Glomerular visceral epithelial cell (primary cell): Measurements from ENCODE around the gene DCST1.
A peak's percentile ranks its signal among the peaks of the same experiment; 100 is the strongest.

Source experiments
- DNase-seq: peaks from one replicate; pipeline ENCODE4 v3.0.0-alpha.2; 2016; ENCODE audit errors: extremely low spot score

The DCST1 gene

GRCh38 chr1:155001675-155002463 is 31.8 kb upstream of the DCST1 start:
- peak; percentile 100 for DNase-seq

DNA sequence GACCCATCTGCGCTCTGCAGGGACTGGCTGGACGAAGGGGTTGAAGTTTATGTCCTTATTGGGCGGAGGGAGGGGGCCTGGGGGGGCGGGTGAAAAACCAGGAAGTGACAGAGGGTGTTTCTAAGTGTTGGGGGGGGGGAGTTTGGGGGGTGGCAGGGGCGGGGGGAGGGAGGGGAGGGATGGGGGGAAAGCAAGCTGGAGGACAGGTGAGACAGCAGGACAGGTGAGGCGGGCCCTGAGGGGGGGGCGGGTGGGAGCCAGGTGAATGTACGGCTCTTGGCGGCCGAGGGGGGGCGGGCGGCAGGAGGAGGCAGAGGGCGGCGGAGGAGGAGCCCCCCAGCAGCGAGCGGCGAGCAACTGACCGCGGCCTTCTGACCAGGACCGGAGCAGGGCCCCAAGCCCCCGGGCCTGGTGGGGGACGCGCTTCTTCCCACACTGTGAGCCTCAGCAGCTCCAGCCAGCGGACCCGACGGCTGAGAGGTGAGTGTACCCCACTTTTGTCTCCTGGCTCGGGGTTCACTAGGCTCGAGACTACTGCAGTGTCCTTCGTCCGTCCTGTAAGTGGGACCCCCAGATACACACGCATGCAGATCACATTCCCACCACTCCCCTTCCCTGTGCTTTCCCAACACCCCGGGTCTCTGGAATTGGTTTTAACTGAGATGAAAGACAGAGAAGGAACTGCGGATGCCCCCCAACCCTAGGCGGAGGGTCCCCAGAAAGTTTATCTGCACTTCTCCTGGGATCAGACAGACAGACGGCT is 31.0 kb upstream of the DCST1 start, which contains the start of gene ZBTB7B:
Gene ZBTB7B (plus strand): TSS at position 339 of the 763 bp plus-strand sequence. CDS start 11,859 bp downstream, outside the sequence.
- DNase-seq: peak; percentile 56

DNA sequence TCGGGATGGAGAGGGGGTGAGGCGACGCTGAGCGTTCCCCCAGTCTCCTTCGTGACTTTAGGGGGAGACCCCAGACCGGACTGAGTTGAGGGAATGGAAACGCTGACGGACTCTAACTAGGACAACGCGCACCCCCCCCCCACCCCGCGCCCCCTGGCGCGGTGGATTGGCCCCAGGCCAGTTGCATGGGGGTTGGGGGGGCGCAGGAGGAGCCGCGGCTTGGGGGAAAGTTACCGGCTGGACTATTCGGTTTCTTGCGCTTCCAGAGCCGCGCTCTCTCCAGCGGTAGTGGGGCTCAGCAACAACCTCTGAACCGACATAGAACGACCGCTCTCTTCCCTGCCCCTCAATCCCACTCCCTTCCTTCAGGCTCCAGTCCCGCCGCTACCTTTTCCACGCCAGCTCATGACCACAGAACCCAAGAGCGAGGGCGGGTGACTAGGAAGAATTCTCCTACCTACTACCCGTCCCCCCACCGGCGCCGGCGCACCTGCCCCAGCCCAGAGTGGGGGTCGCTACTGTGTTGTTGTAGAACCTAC is 30.3 kb upstream of the DCST1 start:
- DNase-seq: peak; percentile 37

- DNase-seq: peak; percentile 81
These were observed 29.8 kb upstream of the DCST1 start for GRCh38 chr1:155003766-155004351.

GRCh38 chr1:155004352-155005075 is 29.1 kb upstream of the DCST1 start:
- DNase-seq: no peak

DNA sequence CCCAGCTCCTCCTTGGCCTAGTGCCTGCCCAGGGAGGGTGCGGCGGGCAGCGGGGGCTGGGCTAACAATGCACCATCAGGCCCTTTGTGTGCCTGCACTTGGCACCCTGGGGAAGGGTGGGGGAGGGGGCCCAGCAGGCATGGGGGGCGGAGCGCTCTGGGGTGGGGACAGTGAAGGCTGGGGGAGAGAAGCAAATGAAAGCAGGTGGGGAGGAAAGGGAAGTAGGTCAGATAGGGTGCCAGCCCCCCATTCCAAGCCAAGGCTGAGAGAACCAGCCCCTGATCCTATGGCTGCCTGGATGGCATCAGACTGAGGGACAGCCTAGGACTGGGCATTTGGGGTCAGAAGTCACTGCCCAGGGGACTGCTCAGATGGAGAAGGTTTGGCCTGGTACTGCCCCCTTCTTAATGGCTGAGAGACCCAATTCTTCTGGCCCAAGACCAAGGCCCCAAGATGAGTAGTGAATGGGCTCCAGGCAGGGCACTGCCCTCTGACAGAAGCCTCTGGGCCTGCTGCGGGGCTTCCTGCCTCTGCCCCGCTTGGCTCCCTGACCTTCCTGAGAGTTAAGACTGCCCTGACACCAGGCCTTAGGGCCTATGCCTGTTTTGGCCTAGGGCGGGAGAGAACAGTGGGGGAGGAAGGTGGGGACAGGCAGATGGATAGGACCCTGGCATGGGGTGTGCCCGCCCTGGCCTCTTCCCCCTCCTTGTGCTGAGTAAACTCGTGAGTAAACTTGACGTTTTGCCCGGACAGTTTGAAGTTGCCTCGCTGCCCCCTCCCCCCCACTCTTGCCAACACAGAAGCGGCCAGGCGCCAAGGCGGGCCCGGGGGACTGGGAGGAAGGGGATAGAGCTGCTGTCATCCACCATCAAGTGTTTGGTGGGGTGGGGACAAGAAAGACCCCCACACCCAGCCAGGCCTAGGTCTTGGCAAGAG is 28.3 kb upstream of the DCST1 start:
- peak; percentile 41 for DNase-seq

DNA sequence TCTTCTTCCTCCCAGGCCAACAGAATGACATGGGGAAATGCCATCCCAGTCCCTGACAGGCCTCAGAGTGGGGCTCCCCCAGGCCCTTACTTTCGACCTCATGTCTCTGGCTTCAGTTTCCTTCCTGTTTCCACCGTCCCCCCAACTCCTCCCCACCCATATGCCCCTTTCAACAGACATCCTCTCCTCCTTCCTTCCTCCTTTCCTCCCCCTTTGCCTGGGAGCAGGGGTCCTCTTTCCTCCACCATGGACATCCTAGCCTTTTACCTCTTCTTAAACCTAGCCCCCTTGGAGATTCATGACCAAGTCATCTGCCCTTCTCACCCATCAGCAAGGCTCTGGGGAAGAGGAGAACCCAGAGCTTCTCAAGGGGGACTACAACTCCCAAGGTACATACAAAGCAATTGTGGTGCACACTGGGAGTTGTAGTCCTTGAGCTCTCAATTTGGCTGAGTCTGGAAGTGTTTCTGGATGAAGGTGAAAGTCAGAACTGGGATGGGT is 27.0 kb upstream of the DCST1 start:
- DNase-seq: no peak

GRCh38 chr1:155007251-155007828 is 26.3 kb upstream of the DCST1 start:
- no peak for DNase-seq

GRCh38 chr1:155008015-155008941 is 25.3 kb upstream of the DCST1 start:
- no peak for DNase-seq

GRCh38 chr1:155009221-155009711 is 24.4 kb upstream of the DCST1 start:
- DNase-seq: no peak

- no peak for DNase-seq
These were observed 23.9 kb upstream of the DCST1 start for GRCh38 chr1:155009742-155010141.

DNA sequence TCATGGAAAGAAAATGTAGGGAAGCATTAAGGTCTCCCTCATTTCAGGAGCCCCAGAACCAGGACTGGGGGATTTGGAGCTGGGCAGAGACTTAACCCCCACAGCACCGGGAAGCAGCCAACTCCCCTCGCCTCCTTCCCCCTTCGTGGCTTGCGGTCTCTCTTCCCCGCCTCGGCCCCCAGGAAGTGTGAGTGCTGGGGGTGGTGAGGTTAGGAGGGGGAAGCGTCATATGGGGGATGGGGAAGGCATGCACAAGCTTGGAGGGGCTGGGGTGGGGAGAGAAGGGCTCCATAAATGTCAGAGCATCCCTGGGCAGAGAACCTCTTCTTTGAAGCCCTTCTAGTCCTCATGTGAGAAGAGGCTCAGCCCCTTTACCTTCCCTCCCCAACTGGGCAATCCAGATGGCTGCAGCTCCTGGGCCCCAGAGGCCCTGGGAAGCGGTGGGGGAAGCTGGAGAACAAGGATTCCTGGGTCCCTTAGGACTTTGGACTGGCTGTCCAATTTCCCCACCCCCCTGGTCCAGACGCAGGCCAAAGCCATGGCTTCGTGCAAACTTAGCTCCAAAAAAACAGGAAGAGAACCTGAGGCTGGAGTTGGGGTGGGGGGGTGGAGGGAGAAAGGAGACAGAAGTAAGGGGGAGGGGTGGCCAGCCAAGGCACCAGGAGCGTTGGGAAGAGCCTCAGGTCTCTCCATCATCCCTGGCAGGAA is 23.3 kb upstream of the DCST1 start:
- DNase-seq: no peak

DNA sequence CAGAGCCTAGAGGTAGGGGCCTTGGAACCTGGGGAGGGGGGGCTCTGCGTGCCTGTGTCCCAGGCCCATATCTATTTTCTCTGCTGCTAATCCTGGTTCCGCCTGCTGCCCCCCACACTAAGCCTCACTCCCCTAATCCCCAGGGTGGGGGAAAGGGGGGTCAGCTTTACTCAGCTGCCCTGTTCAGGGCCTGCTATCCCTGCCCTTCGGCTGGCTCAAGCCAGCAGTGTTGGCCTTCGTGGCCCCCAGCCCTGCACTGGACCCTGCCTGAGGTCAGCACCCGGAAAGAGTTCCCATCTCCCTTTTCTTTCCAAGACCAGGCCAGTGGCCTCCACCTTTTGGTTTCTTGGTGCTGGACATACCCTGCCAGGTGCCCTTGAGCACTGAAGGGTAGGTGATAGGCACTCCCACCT is 22.6 kb upstream of the DCST1 start:
- DNase-seq: no peak

DNA sequence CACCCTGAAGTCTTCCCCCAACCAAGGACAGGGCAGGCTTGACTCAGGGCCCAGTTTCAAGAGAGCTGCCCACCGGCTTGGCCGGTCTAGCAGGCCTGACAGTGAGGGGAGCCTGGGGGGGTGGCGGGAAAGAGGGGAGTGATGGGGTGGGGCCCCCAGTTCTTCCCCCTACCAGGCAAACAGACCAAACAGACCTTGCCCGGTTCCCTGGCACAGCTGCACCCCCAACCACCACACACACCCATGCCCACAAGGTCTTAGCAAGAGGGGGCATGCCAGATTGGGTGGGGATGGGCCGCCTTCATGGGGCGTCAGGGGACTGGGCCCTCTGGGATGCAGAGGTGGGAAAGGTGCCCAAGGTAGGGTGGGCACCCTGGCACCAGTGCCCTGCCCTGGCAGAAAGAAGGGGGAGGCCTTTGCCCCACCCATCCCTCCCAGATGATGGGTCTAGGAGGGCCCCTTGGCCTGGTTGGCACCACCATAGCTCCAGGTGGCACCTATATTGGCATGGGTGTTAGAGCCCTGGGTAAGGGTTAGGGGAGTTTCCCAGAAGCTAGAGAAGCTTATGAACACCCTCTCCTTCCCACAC is 22.1 kb upstream of the DCST1 start:
- no peak for DNase-seq

- DNase-seq: no peak
These were observed 21.5 kb upstream of the DCST1 start for GRCh38 chr1:155012026-155012546.

GRCh38 chr1:155012776-155013602 is 20.6 kb upstream of the DCST1 start:
- DNase-seq: no peak
